ENCODE results near the gene WNT2B. TPM values are rescaled to one million over a fixed set of nuclear protein-coding genes. Genes with fewer than 3 reads are reported as not detected.

The WNT2B gene
- polyA plus RNA-seq, 1 of the 3 experiments (the other 2 are of a cell fraction): 4.3 TPM

GRCh38 chr1:112488141-112488540 lies 20.6 kb upstream of the WNT2B start:
- Histone ChIP-seq H3K4me1 (ENCODE audit: control insufficient read depth in 1 of 2, insufficient read depth in 2 of 2, low read depth in 1 of 2, low read length in 1 of 2) (no peaks in the 10 kb centered on the region), H3K9me3 (no peaks in the 10 kb centered on the region), H3K9ac (no peak overlapping the region), H3F3A (replicated peaks; ENCODE audit: insufficient read depth) (no peaks in the 10 kb centered on the region), H2AFZ (ENCODE audit: low read depth) (no peak overlapping the region), H3K27ac (ENCODE audit: low read depth in 2 of 2, low read length in 1 of 2) (no peak overlapping the region), H3K36me3 (replicated peaks in 1 of 2; ENCODE audit: control insufficient read depth in 1 of 2, insufficient read depth in 2 of 2, low read length in 1 of 2) (no peaks in the 10 kb centered on the region), H3K9me2 (no peaks in the 10 kb centered on the region), H3K4me3 (ENCODE audit: low read depth in 2 of 2, low read length in 1 of 2) (no peak overlapping the region), H3K27me3 (ENCODE audit: insufficient read depth) (no peaks in the 10 kb centered on the region), H3K4me2 (no peak overlapping the region), H3K79me2 (ENCODE audit: insufficient read depth) (no peaks in the 10 kb centered on the region), H4K20me1 (ENCODE audit: insufficient read depth) (no peaks in the 10 kb centered on the region)
- TF ChIP-seq IRF3 (IDR thresholded peaks at IDR 0.05; ENCODE audit: low read depth, low read length) (no peak), GATA2 (CRISPR knock-in tag; IDR thresholded peaks at IDR 0.05) (no peak)
- ChIA-PET POLR2A (no interaction called here), CTCF (interaction anchor here (1.1 to 1.2 kb wide), 3 partner anchors 14 to 220 kb away, joined by 3 read pairs; no protein-coding TSS in a partner anchor)
- 90% methylated on average over 5 of the region's 5 CpGs for WGBS (ENCODE audit: low lambda C conversion rate)
- DNase-seq: no peak

- H3K27me3 ChIP-seq (ENCODE audit: insufficient read depth): no peaks in the 10 kb centered on the region
- 80% methylated on average over 1 of the region's 1 CpG for WGBS (ENCODE audit: low lambda C conversion rate)
- no peaks in the 10 kb centered on the region for H3K9me3 ChIP-seq
- H3K4me2 ChIP-seq: no peak overlapping the region
- no peak overlapping the region for H2AFZ ChIP-seq (ENCODE audit: low read depth)
- no peaks in the 10 kb centered on the region for H3K4me1 ChIP-seq (ENCODE audit: control insufficient read depth in 1 of 2, insufficient read depth in 2 of 2, low read depth in 1 of 2, low read length in 1 of 2)
- no peaks in the 10 kb centered on the region for H3F3A ChIP-seq (replicated peaks; ENCODE audit: insufficient read depth)
- no peaks in the 10 kb centered on the region for H4K20me1 ChIP-seq (ENCODE audit: insufficient read depth)
- TF ChIP-seq USF1 (IDR thresholded peaks at IDR 0.05; ENCODE audit: borderline replicate concordance, low read depth): no peak
- TF ChIP-seq EZH2phosphoT487 (IDR thresholded peaks at IDR 0.05; ENCODE audit: borderline replicate concordance, low read depth): no peak
- TF ChIP-seq ZBTB33 (IDR thresholded peaks at IDR 0.05; ENCODE audit: borderline replicate concordance, low read depth): no peak
- TF ChIP-seq TEAD4 (IDR thresholded peaks at IDR 0.05; ENCODE audit: borderline replicate concordance, insufficient read depth): no peak
- TF ChIP-seq NFIC (IDR thresholded peaks at IDR 0.05; ENCODE audit: borderline replicate concordance): no peak
- TF ChIP-seq FOSL2 (IDR thresholded peaks at IDR 0.05; ENCODE audit: borderline replicate concordance, low read depth): no peak
- TF ChIP-seq EP300 (IDR thresholded peaks at IDR 0.05; ENCODE audit: borderline replicate concordance in 1 of 2, low read depth in 1 of 2, low read length in 1 of 2): no peak
- TF ChIP-seq RFX5 (IDR thresholded peaks at IDR 0.05; ENCODE audit: low read length): no peak
- no peak for TF ChIP-seq SMC3 (IDR thresholded peaks at IDR 0.05; ENCODE audit: low read depth, low read length)
- no peak for TF ChIP-seq CHD2 (IDR thresholded peaks at IDR 0.05; ENCODE audit: low read length, partially characterized antibody)
- no peak for TF ChIP-seq MEF2A (IDR thresholded peaks at IDR 0.05; ENCODE audit: borderline replicate concordance, low read depth)
- no peak for TF ChIP-seq TAF1 (IDR thresholded peaks at IDR 0.05; ENCODE audit: borderline replicate concordance, low read depth, low read length)
- POLR2A ChIA-PET: no interaction called here
- H3K27ac ChIP-seq (ENCODE audit: low read depth in 2 of 2, low read length in 1 of 2): no peak overlapping the region
- H3K79me2 ChIP-seq (ENCODE audit: insufficient read depth): no peaks in the 10 kb centered on the region
- CTCF ChIA-PET: interaction anchor here (0.6 to 4.6 kb wide), 4 partner anchors 10 to 248 kb away, joined by 4 to 27 read pairs (median 6); no protein-coding TSS in a partner anchor
- H3K4me3 ChIP-seq (ENCODE audit: low read depth in 2 of 2, low read length in 1 of 2): no peak overlapping the region
- no peak for DNase-seq
- no peaks in the 10 kb centered on the region for H3K36me3 ChIP-seq (replicated peaks in 1 of 2; ENCODE audit: control insufficient read depth in 1 of 2, insufficient read depth in 2 of 2, low read length in 1 of 2)
- no peaks in the 10 kb centered on the region for H3K9me2 ChIP-seq
- H3K9ac ChIP-seq: no peak overlapping the region
Measured at GRCh38 chr1:112492076-112492475, 16.7 kb upstream of the WNT2B start.
